HG02973 (cell line): ENCODE measurements around the gene EN2.
A peak's percentile ranks its signal among the peaks of the same experiment; 100 is the strongest.

Experiments
- ATAC-seq: cut with Tn5 transposase; IDR thresholded peaks from one replicate; pipeline ENCODE4 v1.9.1; 2021; ENCODE audit warnings: moderate library complexity; ENCODE audit not compliant: unreplicated experiment

EN2 gene

DNA sequence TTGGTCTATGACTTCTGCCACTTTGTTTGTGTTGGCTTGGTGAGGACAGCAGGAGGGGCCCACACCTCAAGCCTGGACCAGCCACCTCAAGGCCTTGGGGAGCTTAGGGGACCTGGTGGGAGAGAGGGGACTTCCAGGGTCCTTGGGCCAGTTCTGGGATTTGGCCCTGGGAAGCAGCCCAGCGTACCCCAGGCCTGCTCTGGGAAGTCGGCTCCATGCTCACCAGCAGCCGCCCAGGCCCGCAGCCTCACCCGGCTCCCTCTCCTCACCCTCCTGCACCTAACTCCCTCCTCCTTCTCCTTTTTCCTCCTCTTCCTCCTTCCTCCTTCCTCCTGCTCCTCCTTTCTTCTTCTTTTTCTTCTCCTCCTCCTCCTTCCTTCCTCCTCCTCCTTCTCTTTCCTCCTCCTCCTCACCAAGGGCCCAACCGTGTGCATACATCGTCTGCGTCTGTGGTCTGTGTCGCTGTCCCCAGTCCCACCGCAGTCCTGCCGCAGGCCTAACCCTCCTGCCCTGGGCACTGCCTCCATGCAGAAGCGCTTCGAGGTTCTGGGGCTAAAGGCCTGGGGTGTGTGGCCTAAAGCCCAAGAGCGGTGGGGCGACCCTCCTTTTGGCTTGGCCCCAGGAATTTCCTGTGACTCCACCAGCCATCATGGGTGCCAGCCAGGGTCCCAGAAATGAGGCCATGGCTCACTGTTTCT is 5.3 kb downstream of the EN2 start:
- no peak for ATAC-seq

DNA sequence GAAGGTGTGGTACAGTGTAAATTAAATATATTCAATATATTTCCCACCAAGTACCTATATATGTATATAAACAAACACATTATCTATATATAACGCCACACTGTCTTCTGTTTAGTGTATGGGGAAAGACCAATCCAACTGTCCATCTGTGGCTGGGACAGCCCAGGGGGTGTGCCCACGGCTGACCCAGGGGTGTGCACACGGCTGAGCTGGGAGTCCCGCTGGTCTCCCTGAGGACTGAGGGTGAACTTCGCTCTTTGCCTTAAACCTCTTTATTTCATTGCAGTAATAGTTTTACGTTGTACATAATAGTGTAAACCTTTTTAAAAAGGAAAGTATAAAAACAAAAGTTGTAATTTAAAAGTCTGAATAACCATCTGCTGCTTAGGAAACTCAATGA is 6.3 kb downstream of the EN2 start:
- no peak for ATAC-seq

DNA sequence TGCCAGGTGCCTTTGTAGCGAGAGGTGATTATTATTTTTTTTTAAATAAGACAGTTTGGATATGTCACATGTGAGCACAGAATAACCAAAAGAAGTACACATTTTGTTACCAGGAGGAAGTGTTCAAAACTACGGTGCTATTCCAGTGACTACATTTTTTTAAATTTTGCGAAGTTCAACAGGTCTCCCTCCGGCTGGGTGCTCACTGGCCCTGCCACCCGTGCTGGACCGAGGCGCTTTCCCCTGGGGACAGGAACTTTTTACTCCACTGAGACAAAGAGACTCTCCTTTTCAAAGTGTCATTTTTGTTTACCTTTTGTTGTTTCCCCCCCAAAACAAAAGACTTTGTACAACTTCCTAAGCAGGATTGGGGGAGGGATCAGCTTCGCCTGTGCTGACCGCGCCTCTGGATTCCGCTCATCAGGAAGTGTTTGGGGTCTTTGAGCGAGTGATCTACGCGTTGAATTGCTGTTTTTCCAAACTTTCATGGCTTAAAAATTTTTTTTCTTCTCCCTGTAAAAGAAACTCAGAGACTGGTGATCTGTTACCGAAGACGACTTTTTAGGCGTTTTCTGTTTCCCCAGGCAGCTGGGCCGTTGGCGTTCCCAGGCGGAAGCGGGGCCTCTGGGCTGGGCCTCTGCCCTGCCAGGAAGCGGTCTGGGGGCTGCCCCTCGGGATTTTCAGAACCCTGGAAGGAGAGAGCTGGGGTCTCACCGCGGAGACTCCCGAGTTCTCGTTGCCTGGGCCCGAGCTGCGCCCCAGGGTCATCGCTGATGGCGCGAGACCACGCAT is 7.2 kb downstream of the EN2 start:
- no peak for ATAC-seq

DNA sequence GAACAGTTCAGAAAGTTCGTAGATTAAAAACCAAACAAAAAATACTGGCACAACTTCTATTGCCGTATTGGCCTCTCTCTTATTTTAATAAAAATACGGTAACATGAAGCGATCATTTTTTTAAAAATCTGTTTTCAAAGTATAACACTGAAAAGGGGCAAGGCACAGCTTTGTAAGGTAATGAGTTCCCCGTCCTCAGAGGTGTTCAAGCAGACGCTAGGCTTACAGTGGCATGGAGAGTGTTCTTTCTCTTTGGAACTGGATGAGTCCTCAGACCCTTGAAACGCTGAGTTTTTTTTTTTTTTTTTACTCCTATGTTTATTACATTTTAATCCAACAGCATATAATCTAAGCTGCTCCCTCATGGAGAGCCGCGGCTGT is 7.8 kb downstream of the EN2 start:
- no peak for ATAC-seq

DNA sequence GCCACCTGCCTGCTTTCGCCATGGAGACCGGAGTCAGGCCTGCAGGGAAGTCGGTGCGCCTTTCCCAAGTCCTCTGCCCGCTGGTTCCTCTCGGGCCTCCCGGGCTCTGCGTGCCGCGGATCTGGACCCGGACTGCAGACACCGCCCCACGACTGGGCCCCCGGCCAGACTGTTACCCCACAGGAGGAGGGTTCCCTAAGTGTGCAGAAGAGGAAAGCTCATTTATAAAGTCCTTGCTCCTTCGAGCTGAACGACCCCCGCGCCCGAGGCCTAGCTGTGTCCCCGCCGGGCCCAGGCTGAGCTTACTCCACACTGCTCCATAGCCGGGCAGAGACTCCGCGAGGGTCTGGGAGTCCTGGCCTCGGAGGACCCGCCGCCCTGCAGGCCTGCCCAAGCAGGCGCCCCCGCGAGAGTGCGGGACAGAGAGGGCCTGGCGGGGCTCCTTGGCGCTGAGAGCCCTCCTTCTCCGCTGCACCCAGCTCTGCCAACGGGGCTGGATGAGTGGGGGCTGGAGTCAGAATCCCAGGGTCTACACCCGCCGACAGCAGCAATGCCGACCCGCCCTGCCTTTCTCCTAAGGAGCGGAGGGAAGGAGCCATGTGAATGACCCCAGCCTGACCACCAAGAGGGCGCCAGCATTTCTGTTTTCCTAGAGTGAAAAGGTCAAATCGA is 8.3 kb downstream of the EN2 start:
- ATAC-seq = no peak

DNA sequence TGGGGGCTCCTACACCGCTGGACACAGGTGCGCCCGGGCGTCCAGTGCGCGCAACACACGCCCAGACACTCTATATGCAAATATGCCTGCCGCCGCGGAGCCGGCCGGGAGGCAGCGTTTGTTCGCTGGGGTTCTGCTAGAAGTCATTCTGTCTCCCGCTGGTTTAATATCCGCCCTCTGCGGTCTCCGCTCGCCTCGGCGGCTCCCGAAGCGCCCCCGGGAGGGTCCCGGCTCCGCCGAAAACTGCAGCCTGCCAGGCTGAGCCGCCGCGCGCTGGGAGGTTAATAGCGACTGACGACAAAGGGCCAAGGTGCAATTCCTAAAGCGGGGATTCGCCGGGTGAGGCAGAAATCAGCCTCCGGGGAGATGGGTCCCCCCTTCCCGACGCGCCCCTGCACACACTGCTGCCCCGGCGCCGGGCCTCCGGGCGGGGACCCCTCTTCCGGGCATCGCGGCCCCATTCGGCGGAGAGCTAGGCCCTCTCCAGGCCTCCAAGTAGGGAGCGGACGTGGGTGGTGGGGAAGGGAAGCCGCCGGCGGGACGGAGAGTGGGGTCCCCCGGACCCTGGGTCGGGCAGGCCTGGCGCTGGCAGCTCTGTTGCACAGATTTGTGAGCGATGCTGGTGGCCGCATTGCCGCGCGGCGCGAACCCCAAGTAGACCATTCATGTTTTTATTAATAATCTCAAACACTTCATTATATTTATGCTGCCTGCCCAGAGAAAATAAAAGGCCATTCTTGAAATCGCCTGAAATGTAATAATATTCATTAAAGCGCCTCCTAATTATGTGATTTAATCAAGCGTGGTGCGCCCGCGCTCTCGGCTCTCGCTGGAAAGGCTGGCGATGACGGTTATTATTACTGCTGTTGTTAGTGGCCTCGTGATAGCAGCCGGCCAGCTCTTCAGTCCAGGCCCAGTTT is 9.1 kb downstream of the EN2 start:
- ATAC-seq = peak; percentile 56

DNA sequence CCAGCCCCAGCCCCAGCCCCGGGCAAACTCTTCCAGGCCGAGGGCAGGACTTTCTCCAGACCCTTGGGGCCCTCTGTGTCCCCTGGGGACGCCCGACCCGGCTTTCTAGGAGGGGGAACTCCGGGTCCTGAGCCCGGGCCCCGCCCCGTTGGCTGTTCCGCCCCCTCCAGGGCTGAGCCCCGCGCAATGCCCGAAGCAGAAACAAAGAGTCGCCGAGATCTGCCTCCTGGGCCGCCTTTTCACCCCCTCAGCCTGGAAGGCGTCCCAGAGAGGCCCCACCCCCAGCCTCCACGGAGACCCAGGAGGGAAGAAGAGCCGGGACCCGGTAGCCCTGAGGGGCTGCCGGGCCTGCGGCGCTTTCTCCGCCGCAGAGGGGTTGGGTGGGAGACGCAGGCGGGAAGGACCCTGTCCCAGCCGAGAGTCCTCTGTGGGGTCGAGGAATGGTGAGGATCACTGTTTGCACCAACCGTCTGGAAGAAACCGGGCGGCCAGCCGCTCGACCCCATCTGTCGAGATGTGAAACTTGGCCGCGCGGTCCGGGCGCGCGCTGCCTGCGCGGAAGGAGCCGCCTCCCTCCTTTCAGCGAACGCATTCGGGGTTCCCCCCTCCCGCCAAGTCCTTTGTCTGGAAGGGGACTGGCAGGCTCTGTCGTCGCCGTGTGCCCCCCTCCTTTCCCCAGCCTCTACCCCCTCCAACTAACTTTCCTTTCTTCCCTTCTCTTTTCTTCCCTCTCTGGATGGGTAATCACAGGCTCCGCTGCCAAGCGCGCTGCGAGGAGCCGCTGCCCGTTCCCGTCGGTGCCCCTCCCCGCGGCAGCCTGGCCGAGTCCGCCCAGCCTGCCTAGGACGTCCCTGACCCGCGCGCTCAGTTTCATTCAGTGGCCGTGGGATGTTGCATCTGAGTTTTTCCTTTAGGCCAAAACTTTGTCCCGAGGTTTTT is 10.2 kb downstream of the EN2 start:
- ATAC-seq = no peak

DNA sequence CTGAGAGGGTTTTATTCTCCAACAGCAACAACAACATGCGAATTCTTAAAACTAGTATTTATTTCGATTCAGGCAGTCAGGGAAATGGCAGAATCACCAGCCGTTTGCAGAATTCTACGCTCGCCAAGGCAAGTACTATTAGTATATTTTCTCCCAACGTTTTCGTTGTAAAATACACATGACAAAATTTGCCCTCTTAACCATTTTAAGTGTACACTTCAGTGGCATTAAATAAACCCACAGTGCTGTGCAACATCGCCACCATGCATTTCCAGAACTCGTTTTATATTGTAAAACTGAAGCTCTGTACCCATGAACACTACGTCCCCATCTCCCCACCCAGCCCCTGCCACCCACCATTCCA is 10.8 kb downstream of the EN2 start:
- no peak for ATAC-seq

DNA sequence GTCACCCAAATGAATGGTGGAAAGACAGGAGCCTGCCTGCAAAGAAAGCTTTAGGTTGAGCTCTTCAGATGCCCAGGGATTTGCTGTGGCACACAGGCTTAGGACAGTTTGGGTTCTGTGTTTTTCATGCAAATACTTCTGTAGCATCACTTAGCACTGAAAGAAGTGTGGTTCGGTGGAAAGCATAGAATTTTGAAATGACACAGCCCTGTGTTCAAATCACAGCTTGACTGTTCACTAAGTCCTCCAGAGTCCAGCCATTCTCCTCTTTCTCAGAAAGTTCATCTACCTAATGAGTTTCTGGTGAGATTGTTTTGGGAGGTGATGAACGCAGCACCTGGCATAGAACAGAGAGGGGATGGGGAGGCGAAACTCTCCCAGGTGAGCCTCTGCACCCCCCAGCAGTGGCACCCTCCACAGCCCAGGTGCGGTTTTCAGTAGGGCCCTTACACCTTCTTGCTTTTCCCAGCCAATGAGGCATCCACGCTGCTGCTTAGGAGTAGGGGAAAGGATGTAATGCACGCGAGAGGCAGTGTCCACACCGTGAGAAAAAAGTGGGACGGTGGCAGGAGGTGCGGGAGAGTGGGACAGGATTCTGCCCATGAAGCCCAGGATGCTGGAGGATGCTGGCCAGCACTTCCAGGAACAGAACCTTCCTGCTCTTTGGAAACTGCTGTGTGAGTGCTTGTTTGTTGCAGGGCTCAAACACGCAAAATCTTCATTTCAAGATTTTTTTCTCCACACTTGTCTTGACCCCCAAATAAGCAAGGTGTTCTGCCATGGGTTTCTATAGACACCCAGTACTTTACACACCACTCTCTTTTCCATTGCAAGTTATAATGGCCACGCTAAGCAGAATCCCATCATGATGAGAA is 11.6 kb downstream of the EN2 start:
- ATAC-seq = no peak

DNA sequence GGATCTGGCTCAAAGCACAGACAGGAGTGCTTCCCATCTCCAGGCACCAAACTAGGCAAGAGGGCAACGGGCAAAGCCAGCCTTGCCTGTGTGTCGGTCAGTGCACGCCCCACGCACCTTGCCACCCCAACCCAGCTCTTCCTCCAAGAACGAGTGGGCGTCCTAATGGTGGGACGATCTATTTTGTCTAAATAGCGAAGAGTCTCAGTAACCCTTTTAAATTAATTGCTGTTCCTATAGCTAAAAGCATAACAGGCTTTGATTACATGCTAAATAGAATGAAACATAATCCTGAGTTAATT is 12.2 kb downstream of the EN2 start:
- no peak for ATAC-seq

DNA sequence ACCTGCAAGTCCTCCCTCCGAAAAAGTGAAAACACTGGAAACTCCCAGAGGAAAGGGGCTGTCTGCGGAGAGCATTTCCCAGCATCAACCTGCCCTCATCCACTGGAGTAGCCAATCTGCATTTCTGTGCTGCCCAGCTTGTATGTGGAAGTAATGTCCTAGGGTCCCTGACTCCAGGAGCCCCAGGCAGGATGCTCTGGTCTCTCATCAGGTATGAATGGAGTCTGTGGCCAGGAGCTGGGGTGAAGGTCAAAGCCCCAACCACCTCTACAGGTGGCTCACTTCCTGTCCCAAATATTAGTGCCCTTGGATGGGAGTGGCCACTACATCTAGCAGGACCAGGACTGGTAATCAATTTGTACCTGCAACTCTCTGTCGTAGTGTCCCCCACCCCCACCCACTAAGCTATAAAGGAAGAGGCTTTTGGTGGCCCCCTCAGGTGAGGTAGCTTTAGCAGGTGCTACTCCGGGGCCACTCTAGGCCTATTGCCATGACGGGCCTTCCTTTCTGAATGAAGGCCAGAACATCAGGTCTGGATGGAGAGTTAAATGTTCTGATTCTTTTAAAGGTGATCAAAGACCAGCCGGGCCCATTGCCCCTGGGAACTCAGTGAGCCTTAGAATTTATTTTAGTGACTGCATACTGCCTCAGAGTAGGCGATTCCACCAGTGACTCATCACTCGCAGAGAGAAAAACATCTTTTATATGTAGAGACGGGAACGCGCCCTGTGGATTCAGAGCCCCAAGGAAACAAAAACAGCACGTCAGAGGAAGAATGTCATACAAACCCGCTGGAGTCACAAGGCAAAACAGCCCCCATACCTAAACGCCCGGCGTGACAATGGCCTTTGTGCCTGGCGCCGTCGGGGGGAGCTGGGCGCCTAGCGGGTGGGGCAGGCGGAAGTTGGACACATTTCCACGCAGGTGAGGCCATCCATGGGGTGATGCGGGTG is 13.0 kb downstream of the EN2 start:
- ATAC-seq = no peak

DNA sequence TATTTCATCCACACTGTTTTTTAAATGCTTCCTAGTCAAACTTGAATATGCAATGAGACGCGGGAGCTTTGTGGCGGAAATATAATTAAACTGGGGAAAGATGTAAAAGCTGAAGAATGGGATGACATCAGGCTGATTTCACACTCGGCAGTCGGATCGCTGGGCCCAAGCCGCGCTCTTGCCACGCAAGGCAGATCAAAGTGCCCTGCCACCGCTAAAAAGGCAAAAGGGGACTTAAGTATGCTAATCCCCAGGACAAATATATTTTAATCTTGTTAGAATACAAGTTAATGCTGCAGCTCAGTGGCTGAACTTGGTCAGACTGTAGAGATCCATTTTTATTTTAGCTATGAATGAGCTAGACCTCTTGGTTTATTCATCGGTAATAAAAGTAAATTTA is 13.8 kb downstream of the EN2 start:
- ATAC-seq = no peak

DNA sequence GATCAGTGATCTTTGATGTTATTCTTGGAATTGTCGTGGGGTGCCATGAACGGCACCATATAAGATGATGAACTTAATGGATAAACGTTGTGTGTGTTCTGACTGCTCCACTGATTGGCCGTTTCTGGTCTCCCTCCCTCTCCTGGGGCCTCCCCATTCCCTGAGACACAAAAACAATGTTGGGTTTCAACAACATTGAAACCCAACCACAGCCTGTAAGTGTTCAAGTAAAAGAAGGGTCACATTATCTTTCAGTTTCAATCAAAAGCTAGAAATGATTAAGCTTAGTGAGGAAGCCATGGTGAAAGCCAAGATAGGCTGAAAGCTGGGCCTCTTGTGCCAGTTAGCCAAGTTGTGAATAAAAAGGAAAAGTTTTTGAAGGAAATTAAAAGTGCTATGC is 19.5 kb downstream of the EN2 start:
- ATAC-seq = peak; percentile 97

DNA sequence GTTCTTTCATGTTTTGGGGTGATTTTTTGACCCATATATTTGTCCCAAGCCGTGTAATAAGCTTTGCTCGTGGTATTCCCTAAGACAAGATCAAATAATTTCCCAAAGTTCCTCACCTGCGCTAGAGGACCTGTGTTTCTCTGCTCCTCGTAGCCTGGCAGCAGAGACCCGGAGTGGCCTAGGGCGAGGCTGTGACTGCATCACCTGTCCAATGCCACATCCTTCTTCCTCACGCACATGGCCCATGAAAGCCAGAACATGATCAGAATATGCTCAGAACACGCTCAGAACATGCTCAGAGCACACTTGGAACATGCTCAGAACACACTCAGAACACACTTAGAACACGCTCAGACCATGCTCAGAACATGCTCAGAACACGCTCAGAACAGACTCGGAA is 23.8 kb downstream of the EN2 start:
- no peak for ATAC-seq

DNA sequence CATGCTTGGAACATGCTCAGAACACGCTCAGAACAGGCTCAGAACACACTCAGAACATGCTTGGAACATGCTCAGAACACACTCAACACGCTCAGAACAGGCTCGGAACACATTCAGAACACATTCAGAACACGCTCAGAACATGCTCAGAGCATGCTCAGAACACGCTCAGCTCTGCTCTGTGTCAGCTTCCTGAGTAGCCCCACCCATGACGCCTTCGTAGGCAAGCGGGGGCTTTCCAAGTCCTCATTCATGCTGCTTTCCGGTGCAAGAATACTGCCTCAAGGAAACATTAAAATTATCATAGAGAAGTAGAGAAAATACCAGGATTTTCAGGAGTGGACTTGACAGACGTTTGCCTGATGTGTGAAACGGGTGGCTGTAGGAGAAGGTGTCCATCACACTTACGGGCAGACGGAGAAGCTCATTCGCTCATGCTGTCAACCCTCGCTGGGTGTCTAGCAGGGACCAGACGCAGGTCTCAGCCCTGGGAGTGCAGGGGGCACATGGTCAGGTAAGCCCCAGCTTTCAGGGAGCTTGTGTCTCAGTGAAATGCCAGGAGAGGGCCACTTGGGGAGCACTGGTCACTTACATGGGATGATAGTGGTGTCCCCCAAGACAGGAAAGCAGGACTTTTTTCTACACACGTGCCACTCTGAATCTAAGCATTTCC is 24.7 kb downstream of the EN2 start:
- ATAC-seq = no peak

DNA sequence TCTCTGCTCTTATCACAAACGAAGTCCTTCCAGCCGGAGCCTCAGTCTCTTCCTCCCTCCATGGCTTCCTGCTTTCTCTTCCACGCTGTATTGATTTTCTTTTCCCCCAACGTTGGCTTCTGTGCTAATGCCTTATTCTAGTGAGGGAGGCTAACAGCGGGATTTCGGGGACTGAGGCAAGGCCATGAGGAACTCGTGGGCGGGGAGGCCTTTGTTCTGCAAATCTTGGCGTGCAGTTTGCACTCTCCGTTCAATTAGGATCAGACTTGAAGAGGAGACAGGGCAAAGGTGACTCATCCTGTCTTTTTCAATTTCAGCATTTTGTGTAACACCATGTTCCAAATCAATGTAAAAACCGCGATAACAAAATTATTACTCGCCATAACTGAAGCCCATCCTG is 25.3 kb downstream of the EN2 start:
- no peak for ATAC-seq

DNA sequence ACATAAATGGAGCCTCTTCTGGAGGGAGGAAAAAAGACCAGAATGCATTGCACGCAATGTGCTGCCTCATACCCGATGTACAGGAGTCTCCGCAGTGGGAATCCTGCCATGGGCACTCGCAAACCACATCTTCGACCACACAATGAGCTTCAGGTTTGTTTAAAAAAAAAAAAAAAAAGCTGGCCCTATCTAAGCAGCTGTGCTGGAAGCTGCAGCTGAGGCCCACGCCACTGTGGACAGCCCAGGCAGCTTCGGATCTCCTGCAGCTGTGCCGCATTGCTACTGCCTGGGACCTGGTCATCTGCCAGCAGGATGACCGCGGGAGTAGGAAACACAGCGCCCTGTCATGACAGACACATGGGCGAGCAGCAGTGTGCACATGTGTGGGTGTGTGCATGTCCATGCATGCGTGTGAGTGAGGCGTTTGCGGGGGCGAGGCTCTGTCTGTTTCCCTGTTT is 26.0 kb downstream of the EN2 start:
- ATAC-seq = no peak
